Measurements from ENCODE around the gene ALOX12B.
A peak's percentile ranks its signal among the peaks of the same experiment; 100 is the strongest.

ALOX12B gene

GRCh38 chr17:8057691-8058114, 29.8 kb downstream of the ALOX12B start:
- TF ChIP-seq CTCF (conservative IDR thresholded peaks at IDR 0.05; ENCODE audit: low read depth) = peak; percentile 77
- H3K27ac ChIP-seq = no peak overlapping the region
- CTCF ChIA-PET = interaction anchor here (0.6 to 3.0 kb wide), 30 partner anchors 11 to 550 kb away, joined by 3 to 15 read pairs (median 4); partner anchors contain the start of gene NAA38
- peak; percentile 82 for DNase-seq (ENCODE audit: low spot score)
- POLR2A ChIA-PET (ENCODE audit: low non-redundant PET) = no interaction called here

DNA sequence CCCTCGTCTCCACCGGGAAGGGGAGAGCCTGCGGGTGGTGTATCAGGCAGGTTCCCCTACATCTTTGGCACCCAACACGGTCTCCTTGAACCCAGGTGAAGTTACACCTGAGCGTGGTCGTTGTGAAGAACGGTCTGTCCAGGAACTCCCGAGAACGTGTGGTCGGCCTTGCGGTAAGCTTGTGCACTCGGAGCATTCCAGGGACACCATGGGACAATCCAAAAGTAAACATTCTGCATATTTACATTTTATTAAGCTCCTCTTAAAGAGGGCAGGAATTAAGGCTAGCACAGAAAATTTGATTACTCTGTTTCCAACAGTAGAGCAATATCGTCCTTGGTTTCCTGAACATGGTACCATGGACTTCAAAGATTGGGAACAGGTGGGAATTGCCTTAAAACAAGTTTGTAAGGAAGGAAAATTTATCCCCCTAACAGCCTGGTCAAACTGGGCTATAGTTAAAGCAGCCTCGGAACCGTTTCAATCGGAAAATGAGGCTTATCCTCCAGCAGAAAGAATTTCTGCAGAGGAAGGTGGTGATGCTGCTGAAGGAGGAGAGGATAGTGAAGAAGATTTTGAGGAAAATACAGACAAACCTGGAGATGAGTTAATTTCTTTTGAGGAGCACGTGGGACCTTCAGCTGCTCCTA, 30.4 kb downstream of the ALOX12B start:
- no peak for DNase-seq (ENCODE audit: low spot score)
- POLR2A ChIA-PET (ENCODE audit: low non-redundant PET) = no interaction called here
- H3K27ac ChIP-seq = no peak overlapping the region
- TF ChIP-seq CTCF (conservative IDR thresholded peaks at IDR 0.05; ENCODE audit: low read depth) = no peak
- CTCF ChIA-PET = interaction anchor here (0.6 to 3.0 kb wide), 27 partner anchors 11 to 549 kb away, joined by 3 to 15 read pairs (median 4); partner anchors contain the start of gene NAA38

- ChIA-PET CTCF (interaction anchor here (0.6 to 3.0 kb wide), 10 partner anchors 15 to 219 kb away, joined by 3 to 15 read pairs (median 5); no protein-coding TSS in a partner anchor), POLR2A (ENCODE audit: low non-redundant PET) (no interaction called here)
- no peak for TF ChIP-seq CTCF (conservative IDR thresholded peaks at IDR 0.05; ENCODE audit: low read depth)
- DNase-seq (ENCODE audit: low spot score) = no peak
- no peak overlapping the region for H3K27ac ChIP-seq
Observed at GRCh38 chr17:8056232-8056975, 31.1 kb downstream of the ALOX12B start.

DNA sequence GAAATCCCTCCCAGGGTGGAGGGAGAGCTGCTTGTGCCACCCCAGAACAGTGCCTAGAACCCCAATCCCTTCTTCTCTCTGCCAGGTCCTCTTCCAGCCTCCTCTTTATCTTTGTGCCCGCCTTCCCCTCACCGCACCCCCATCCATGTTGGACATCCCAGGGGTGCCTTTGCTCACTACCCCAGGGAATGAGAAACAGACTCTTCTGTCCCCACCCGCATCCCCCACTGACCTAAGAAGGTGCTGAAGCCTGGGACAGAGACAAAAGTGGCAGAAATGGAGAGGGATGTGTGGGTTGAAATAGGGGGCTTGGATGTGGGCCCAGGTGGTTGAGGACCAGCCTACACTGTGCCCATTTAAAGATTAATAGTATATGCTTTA, 31.7 kb downstream of the ALOX12B start:
- TF ChIP-seq CTCF (conservative IDR thresholded peaks at IDR 0.05; ENCODE audit: low read depth) = no peak
- CTCF ChIA-PET = interaction anchor here (0.6 to 3.0 kb wide), 5 partner anchors 15 to 192 kb away, joined by 3 to 15 read pairs (median 3); no protein-coding TSS in a partner anchor
- H3K27ac ChIP-seq = no peak overlapping the region
- POLR2A ChIA-PET (ENCODE audit: low non-redundant PET) = no interaction called here
- DNase-seq (ENCODE audit: low spot score) = no peak

- TF ChIP-seq CTCF (conservative IDR thresholded peaks at IDR 0.05; ENCODE audit: low read depth) = no peak
- no peak for DNase-seq (ENCODE audit: low spot score)
- ChIA-PET CTCF (no interaction called here), POLR2A (ENCODE audit: low non-redundant PET) (no interaction called here)
- H3K27ac ChIP-seq = no peak overlapping the region
Observed at GRCh38 chr17:8053600-8053999, 33.9 kb downstream of the ALOX12B start.

DNA sequence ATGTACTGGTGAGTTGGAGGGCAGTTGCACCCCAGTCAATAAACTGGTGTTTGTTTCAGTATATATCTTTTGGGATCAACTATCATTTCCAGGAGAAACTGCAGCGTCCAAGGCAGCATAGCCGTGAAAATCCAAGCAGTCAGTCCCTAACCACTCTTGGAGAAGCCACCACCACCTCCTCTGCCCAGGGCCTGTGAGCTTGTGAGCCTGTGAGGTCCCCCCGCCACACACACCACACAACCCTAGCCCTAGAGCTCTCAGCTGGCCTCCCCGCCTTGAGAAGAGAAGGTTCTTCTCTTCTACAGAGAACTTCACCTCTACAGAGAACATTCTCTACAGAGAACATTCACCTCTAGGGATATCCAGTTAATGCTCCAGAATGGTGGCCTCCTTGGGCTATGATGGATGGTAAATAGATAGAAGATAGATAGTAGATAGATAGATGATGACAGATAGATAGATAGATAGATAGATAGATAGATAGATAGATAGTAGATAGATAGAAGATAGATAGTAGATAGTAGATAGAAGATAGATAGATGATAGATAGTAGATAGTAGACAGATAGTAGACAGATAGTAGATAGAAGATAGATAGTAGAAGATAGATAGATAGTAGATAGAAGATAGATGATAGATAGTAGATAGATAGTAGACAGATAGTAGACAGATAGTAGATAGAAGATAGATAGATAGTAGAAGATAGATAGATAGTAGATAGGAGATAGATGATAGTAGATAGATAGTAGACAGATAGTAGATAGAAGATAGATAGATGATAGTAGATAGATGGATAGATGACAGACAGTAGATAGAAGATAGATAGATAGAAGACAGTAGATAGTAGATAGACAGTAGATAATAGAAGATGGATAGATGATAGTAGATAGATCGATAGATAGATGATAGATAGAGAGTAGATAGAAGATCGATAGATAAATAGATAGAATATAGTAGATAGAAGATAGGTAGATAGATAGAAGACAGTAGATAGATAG, 35.0 kb downstream of the ALOX12B start:
- POLR2A ChIA-PET (ENCODE audit: low non-redundant PET) = no interaction called here
- CTCF ChIA-PET = interaction anchor here (0.6 to 1.3 kb wide), 3 partner anchors 8 to 65 kb away, joined by 3 to 8 read pairs (median 3); no protein-coding TSS in a partner anchor
- no peak overlapping the region for H3K27ac ChIP-seq
- no peak for DNase-seq (ENCODE audit: low spot score)
- TF ChIP-seq CTCF (conservative IDR thresholded peaks at IDR 0.05; ENCODE audit: low read depth) = no peak

Measured in RWPE1 (cell line).